Progenitor cell of endocrine pancreas (in vitro differentiated cells): Measurements from ENCODE around the gene OR8K3. TPM values are rescaled to one million over a fixed set of nuclear protein-coding genes. Genes with fewer than 3 reads are reported as not detected.

ENCODE experiments used
- DNase-seq: peaks from one replicate; pipeline ENCODE4 v3.0.0; 2021; ENCODE audit warnings: low spot score; ENCODE audit not compliant: unreplicated experiment
- H3K27ac Mint-ChIP-seq: 2 replicates; pipeline ENCODE4 v1.8.0; 2021; ENCODE audit warnings: mild to moderate bottlenecking, moderate library complexity, mixed read lengths
- H3K27me3 Mint-ChIP-seq: 2 replicates; pipeline ENCODE4 v1.8.0; 2021; ENCODE audit warnings: mixed read lengths
- H3K36me3 Mint-ChIP-seq: 2 replicates; pipeline ENCODE4 v1.8.0; 2022; ENCODE audit warnings: mixed read lengths; ENCODE audit not compliant: insufficient read depth
- H3K4me1 Mint-ChIP-seq: 2 replicates; pipeline ENCODE4 v1.8.0; 2021; ENCODE audit warnings: low read depth, mixed read lengths
- H3K4me3 Mint-ChIP-seq: 2 replicates; pipeline ENCODE4 v1.8.0; 2021; ENCODE audit warnings: low read depth, mild to moderate bottlenecking, moderate library complexity, mixed read lengths
- H3K9me3 Mint-ChIP-seq: 2 replicates; pipeline ENCODE4 v1.8.0; 2021; ENCODE audit warnings: low read depth, mixed read lengths
- CTCF ChIP-seq: fragments of 200-600 bp; sonication (generic); IDR thresholded peaks from one replicate; pipeline ENCODE4 v1.5.0; 2021; ENCODE audit warnings: antibody characterized with exemption, mild to moderate bottlenecking; ENCODE audit not compliant: unreplicated experiment
- long read RNA-seq: library from polyadenylated mRNA; unstranded; transcript quantifications from one replicate; pipeline ENCODE4 v2.0.0, GENCODE V29; 2020
- total RNA-seq: library from RNA; stranded (reverse); gene quantifications from 2 replicates; pipeline ENCODE4 v1.2.1, GENCODE V29; 2021

OR8K3 gene
- not detected in 2 replicates for total RNA-seq
- long read RNA-seq = 0 reads

GRCh38 chr11:56314844-56315243, at the start of gene OR8K3:
OR8K3 (plus strand) TSS chr11:56315144; CDS start chr11:56318307, 3,163 bp downstream.
- H3K36me3 Mint-ChIP-seq = no peaks in the 10 kb centered on the region
- no peak for TF ChIP-seq CTCF
- peaks cover 4% of the 10 kb centered on the region for H3K4me1 Mint-ChIP-seq
- no peak within 1 kb of the TSS for H3K4me3 Mint-ChIP-seq
- H3K27me3 Mint-ChIP-seq = no peaks in the 10 kb centered on the region
- H3K9me3 Mint-ChIP-seq = no peaks in the 10 kb centered on the region
- H3K27ac Mint-ChIP-seq = no peak within 1 kb of the TSS
- no peak for DNase-seq

- no peak for DNase-seq
- Mint-ChIP-seq H3K9me3 (peaks cover 23% of the 10 kb centered on the region), H3K27ac (no peak overlapping the region), H3K36me3 (peaks cover 7% of the 10 kb centered on the region), H3K4me1 (peaks cover 2% of the 10 kb centered on the region), H3K27me3 (no peaks in the 10 kb centered on the region), H3K4me3 (no peak overlapping the region)
- no peak for TF ChIP-seq CTCF
Observed at GRCh38 chr11:56271092-56271491, 43.9 kb upstream of the OR8K3 start.

GRCh38 chr11:56273854-56274253, 41.1 kb upstream of the OR8K3 start, which contains the start of gene OR5T1:
OR5T1 (plus strand) TSS chr11:56274154; CDS start chr11:56275639, 1,485 bp downstream.
- Mint-ChIP-seq H3K9me3 (peaks cover 19% of the 10 kb centered on the region), H3K4me3 (no peak within 1 kb of the TSS), H3K27me3 (no peaks in the 10 kb centered on the region), H3K4me1 (peaks cover 2% of the 10 kb centered on the region), H3K27ac (no peak within 1 kb of the TSS), H3K36me3 (no peaks in the 10 kb centered on the region)
- TF ChIP-seq CTCF = no peak
- no peak for DNase-seq

GRCh38 chr11:56292154-56292553, 22.8 kb upstream of the OR8K3 start, which contains the start of gene OR8H1:
OR8H1 (minus strand) TSS chr11:56292254; CDS start chr11:56291062, 1,192 bp downstream.
- Mint-ChIP-seq H3K9me3 (no peaks in the 10 kb centered on the region), H3K36me3 (no peaks in the 10 kb centered on the region), H3K4me1 (no peaks in the 10 kb centered on the region), H3K27ac (no peak within 1 kb of the TSS), H3K27me3 (no peaks in the 10 kb centered on the region), H3K4me3 (no peak within 1 kb of the TSS)
- TF ChIP-seq CTCF = no peak
- no peak for DNase-seq

DNA sequence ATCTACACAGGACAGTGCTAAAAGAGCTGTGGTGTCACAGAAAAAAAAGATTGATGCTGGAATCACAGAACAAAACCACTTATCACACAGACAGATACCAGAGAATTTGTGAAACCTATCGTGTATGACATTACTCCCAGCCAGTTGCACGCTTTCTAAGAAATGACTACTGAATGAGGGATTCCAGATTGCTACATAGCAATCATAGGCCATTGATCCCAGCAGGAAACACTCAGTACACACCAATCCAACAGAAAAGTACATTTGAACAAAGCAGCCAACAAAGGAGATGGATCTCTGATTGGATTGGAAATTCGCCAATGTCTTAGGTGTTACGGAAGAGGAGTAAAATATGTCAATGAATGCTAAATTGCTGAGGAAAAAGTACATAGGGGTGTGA, 18.0 kb upstream of the OR8K3 start:
- no peak for TF ChIP-seq CTCF
- no peaks in the 10 kb centered on the region for H3K27me3 Mint-ChIP-seq
- H3K27ac Mint-ChIP-seq = no peak overlapping the region
- H3K36me3 Mint-ChIP-seq = no peaks in the 10 kb centered on the region
- DNase-seq = no peak
- H3K4me3 Mint-ChIP-seq = no peak overlapping the region
- H3K9me3 Mint-ChIP-seq = no peaks in the 10 kb centered on the region
- no peaks in the 10 kb centered on the region for H3K4me1 Mint-ChIP-seq
